ENCODE data around the gene GPS2.

- no peak for TF ChIP-seq CTCF (IDR thresholded peaks at IDR 0.05)
- no peak for TF ChIP-seq POLR2AphosphoS5 (IDR thresholded peaks at IDR 0.05; ENCODE audit: insufficient read depth in 1 of 2, low read depth in 1 of 2)
These were observed 37.3 kb upstream of the GPS2 start for GRCh38 chr17:7352503-7352889.

All from vagina (tissue), 2 donors.